GM12873 (cell line): Measurements from ENCODE around the gene CEMP1.
A peak's percentile ranks its signal among the peaks of the same experiment; 100 is the strongest.

ENCODE experiments used
- TF ChIP-seq, protein P1 (sequence below): IDR thresholded peaks from 2 replicates; pipeline ENCODE4 v1.5.1; 2012; ENCODE audit warnings: low read depth, mild to moderate bottlenecking, moderate library complexity, low read length, control low read depth; ENCODE audit not compliant: insufficient read depth; ENCODE audit errors: missing control alignments

The CEMP1 gene

DNA sequence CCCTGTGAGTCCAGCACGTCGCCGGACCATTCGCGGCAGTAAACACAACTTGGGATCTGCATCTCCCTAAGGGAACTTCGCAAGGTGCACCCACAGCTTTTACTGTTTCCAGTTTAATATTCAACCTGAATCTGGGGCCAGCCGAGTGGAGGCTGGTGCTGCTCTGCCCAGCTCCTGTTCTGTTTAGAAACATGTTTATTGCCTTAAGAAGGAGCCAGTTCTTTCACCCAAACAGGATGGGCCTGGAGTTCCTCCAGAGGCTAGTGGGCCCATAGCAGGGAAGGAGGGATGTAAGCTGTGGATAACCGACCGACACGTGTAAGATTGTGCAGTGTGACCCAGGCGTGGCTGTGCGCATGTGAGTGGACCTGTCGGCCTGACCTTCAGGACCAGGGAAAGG is 38.9 kb downstream of the CEMP1 start:
- TF ChIP-seq, protein P1, sequence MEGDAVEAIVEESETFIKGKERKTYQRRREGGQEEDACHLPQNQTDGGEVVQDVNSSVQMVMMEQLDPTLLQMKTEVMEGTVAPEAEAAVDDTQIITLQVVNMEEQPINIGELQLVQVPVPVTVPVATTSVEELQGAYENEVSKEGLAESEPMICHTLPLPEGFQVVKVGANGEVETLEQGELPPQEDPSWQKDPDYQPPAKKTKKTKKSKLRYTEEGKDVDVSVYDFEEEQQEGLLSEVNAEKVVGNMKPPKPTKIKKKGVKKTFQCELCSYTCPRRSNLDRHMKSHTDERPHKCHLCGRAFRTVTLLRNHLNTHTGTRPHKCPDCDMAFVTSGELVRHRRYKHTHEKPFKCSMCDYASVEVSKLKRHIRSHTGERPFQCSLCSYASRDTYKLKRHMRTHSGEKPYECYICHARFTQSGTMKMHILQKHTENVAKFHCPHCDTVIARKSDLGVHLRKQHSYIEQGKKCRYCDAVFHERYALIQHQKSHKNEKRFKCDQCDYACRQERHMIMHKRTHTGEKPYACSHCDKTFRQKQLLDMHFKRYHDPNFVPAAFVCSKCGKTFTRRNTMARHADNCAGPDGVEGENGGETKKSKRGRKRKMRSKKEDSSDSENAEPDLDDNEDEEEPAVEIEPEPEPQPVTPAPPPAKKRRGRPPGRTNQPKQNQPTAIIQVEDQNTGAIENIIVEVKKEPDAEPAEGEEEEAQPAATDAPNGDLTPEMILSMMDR, result no peak

DNA sequence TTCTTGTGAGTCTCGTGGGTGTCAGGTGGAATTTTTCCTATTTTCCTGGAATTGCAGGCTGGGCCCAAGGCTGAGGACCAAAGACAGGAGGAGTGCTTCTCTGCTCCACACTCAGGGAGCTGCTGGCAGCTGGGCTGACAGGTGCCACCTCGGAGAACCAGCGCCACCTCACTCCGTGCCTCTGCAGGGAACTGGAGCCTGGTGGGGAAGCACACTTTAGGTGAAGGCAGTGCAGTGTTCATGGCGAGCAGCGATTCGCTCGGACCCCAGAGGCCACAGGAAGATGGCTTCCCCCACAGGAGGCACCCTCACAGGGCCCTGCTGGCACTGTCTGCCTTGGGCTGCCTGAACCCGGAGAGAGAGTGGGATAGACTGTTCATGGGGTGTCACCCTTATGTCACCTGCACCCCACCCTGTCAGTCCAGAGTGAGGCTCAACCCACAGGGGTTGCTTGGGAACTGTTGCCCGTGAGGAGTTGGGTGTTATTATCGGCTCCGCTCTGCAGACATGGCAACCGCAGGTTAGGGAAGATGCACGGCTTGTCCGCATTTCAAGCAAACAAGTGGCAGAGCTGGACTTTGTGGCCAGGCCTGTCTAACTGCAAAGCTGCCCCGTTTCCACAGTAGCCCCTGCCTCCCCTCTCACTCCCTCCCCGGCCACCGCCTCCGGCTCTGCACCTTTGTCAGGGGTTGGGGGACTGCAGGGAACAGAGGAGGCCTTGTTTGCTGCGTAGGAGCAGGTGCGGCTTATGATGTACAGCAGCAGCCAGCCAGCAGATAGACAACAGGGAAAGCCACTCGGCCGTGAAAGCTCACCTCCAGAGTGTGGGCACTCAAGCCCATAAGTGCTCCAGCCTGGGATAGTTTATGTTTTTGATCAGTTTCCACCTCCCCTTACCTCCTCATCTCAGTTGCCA is 40.8 kb downstream of the CEMP1 start:
- TF ChIP-seq, protein P1, result no peak

DNA sequence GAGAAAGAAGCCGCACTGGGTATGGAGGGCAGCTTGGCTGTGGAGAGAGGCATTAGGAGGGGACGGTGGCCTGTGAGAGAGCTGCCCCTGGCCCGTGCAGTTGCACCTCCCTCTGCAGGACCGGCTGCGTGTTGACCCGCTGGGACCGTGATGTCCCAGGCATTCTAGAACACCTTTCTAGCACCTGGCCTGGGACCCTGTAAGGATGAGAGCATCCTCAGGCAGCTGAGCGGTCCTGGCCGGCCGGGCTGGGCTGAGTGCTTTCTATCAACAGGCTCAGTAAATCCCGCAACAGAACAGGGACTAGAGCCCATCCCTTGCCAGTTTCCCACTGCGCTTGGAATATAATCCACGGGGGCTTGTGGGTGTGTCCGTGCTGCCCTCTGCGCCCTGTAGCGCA is 41.6 kb downstream of the CEMP1 start:
- TF ChIP-seq, protein P1, result no peak

DNA sequence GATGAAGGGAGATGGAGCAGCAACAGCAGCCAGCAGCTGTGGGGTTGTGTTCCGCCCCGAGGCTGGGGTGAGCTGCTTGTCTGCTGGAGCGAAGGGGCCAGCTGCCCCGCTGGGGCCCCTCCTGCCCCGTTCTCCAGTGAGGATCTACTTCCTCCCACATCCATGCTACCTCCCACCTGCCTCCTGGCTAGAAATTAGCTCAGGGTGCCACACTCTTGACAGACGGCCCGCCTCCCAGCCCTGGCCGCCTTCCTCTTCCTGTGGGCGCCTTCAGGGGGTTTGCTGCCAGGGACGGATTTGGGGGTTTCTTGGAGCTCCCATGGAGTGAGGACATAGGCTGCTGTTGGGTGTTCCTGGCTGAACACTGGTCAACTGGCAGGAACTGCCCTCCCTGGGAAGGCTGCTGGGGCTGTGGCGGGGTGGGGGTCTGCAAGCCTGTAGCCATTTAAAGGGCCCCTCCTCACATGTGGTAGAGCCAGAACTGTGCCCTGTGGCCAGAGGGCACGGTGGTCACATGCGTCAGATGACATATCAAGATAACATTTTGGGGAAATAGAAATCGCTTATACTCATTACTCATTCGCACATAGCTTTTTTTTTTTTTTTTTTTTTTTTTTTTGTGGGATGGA is 43.2 kb downstream of the CEMP1 start:
- TF ChIP-seq, protein P1, result no peak

DNA sequence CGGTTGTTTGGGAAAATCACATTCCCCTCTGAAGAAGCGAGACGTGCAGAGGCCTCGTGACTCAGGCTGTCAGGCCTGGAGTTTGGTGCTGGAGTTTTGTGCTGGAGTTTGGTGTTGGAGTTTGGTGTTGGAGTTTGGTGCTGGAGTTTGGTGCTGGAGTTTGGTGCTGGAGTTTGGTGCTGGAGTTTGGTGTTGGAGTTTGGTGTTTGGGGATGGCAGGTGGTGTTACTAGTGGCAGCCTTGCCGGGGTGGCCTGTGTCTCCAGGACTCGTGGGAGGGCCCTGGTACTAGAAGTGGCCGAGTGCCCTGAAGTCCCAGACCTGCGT is 43.7 kb downstream of the CEMP1 start:
- TF ChIP-seq, protein P1, result no peak

DNA sequence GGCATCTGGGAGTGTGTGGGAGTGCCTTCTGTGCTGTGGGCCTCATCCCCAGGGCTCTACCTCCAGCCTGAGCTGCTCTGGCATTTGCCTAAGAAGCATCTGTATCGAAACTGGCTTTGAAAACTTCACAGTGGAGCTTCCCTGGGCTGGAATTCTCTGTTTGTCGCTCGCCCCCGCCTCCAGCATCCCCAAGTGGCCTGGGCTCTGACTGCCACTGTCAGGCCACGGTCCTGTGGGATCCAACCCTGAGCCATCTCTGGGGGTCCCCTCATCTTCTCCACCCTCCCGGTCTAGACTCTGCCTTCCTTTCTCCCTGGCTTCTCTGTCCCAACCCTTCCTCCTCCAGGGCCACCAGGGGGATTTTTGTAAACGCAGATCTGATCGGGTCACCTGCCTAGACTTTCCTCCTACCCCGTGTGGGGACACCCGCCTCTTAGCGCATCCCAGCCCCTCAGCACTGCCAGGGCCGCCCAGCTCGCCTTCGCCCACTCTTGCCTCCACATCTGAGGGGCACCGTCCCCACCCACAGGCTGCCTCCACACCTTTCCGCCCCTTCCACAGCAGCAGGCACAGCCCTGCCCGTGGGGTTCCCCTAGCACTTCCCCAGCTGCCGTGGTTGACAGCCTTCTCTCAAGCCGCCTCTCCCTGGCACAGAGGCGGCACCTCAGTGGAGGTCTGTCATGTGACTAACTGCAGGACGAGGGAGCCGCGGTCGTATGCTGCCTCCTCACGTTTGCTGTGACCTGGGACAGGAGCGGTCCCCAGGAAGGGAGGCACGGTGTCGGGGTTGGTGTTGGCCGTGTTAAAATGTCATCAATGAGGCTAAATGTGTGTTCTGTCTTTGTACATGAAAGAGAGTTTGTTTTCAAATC is 44.3 kb downstream of the CEMP1 start:
- TF ChIP-seq, protein P1, result peak; percentile 53
